Testis (tissue), 3 donors: Measurements from ENCODE around the gene TBC1D5. TPM values are rescaled to one million over a fixed set of nuclear protein-coding genes. Genes with fewer than 3 reads are reported as not detected.
A peak's percentile ranks its signal among the peaks of the same experiment; 100 is the strongest.

Source experiments
- DNase-seq: peaks from one replicate; pipeline ENCODE4 v3.0.0-alpha.2; 2019
- H3K27ac ChIP-seq, 2 donors: fragments of 200-600 bp; sonication (generic); one replicate each; pipeline ENCODE4 v1.5.1; 2019
- H3K27me3 ChIP-seq: fragments of 200-600 bp; sonication (generic); one replicate; pipeline ENCODE4 v1.5.1; 2019
- H3K36me3 ChIP-seq: fragments of 200-600 bp; sonication (generic); one replicate; pipeline ENCODE4 v1.5.1; 2017; ENCODE audit warnings: low read depth; ENCODE audit errors: missing control alignments
- H3K4me1 ChIP-seq: fragments of 200-600 bp; sonication (generic); one replicate; pipeline ENCODE4 v1.5.1; 2019
- H3K4me3 ChIP-seq, 2 donors: fragments of 200-600 bp; sonication (generic); one replicate each; pipeline ENCODE4 v1.5.1; 2017 to 2019
- H3K9me3 ChIP-seq: fragments of 200-600 bp; sonication (generic); one replicate; pipeline ENCODE4 v1.5.1; 2017
- CTCF ChIP-seq, 3 experiments: fragments of 450-650 bp in 2 of 3; fragments of 200-600 bp in 1 of 3; sonication (generic) in 1 of 3; IDR thresholded peaks; one replicate each; pipeline ENCODE4 v1.5.1; 2016 to 2019; ENCODE audit warnings: antibody characterized with exemption in 3 of 3, mild to moderate bottlenecking in 2 of 3, moderate library complexity in 1 of 3
- POLR2A ChIP-seq: fragments of 450-650 bp; IDR thresholded peaks from one replicate; pipeline ENCODE4 v1.6.1; 2017; ENCODE audit warnings: antibody characterized with exemption, mild to moderate bottlenecking, moderate library complexity
- WGBS, 2 donors: methylation state at CpG; one replicate each; pipeline ENCODE4 v1.1.5; 2018; 5-methylcytosine and 5-hydroxymethylcytosine counted together
- intact Hi-C: fragments of 100-400 bp; cut with DNase I; formaldehyde crosslinking; loops from one replicate; pipeline ENCODE4 v1.15.1; 2023; ENCODE audit warnings: low total_unique reads
- polyA plus RNA-seq: library from polyadenylated mRNA; stranded (reverse); fragments of 350-450 nt; fragmentation: Illumina TruSeq; extraction: RNeasy Lipid Tissue Mini Kit (QIAGEN cat#74804); gene quantifications from one replicate; pipeline ENCODE4 v1.2.3, GENCODE V29; 2014; ENCODE audit warnings: low read depth, low replicate concordance; ENCODE audit not compliant: insufficient read depth
- total RNA-seq, 2 donors: library from RNA; depleted of rRNA; stranded (reverse); fragments of >200 nt; gene quantifications; one replicate each; pipeline ENCODE4 v1.2.3, GENCODE V29; 2016

Gene TBC1D5
- total and polyA plus RNA-seq, 3 donors from 2014 or later: 47.8 to 98.1 (median 95.4) TPM

GRCh38 chr3:17160597-17160996 lies 581.8 kb downstream of the TBC1D5 start:
- intact Hi-C loops: no loop called here
- Histone ChIP-seq H3K9me3 (no peaks in the 10 kb centered on the region), H3K27me3 (no peaks in the 10 kb centered on the region), H3K4me1 (peaks cover 3% of the 10 kb centered on the region), H3K36me3 (no peaks in the 10 kb centered on the region), H3K27ac (no peak overlapping the region), H3K4me3 (no peak overlapping the region)
- 85 to 92% methylated on average over 4 of the region's 4 CpGs for WGBS, 2 donors
- TF ChIP-seq CTCF (IDR thresholded peaks at IDR 0.05) (no peak), POLR2A (no peak)
- DNase-seq: no peak

DNA sequence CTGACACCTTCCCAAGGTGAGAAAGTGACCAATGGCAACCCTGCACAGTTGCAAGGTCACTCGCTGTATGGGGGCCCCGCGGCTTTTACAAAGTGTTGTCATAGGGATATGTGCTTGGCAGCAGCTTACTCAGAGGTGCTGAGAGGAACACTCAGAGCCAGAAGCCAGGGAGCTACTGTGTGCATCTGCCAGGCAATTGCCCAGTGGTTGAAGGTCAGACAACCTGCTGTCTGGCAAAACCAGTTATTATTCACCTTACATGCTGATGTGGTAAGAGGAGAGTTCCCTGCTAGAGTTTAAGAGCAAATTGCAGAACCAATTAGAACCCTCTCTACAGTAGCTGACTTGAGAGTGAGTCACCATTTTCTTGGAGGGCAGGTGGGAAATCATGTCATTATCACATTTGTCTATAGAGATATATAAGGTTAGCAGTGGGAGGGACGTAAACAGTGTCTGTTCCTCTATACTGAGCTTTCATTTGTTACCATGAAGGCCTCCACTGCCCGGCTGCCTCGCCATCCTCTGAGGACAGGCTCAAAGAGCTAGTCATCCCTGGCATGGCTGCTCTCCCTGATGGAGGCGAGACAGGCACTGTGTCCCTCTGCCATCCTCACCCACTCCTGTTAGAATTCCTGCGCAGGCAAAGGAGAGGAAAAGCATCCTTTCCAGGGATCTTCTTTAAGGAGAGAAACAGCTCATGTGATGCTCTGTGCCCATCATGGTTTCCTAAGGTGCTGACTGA lies 583.3 kb downstream of the TBC1D5 start:
- no peaks in the 10 kb centered on the region for H3K27me3 ChIP-seq
- intact Hi-C loops: no loop called here
- H3K9me3 ChIP-seq: no peaks in the 10 kb centered on the region
- H3K4me3 ChIP-seq: no peak overlapping the region
- H3K27ac ChIP-seq: no peak overlapping the region
- no peak for DNase-seq
- no peaks in the 10 kb centered on the region for H3K36me3 ChIP-seq
- H3K4me1 ChIP-seq: peaks cover 3% of the 10 kb centered on the region
- no peak for TF ChIP-seq POLR2A
- TF ChIP-seq CTCF (IDR thresholded peaks at IDR 0.05): no peak
- WGBS, 2 donors: 88 to 92% methylated on average over 6 to 8 of the region's 8 CpGs

- peak; percentile 6 for DNase-seq
- intact Hi-C loops: no loop called here
- WGBS, 2 donors: 45 to 66% methylated on average over 2 of the region's 2 CpGs
- H3K9me3 ChIP-seq: no peaks in the 10 kb centered on the region
- no peak overlapping the region for H3K4me3 ChIP-seq
- H3K4me1 ChIP-seq: peaks cover 3% of the 10 kb centered on the region
- no peaks in the 10 kb centered on the region for H3K27me3 ChIP-seq
- no peak overlapping the region for H3K27ac ChIP-seq
- TF ChIP-seq CTCF (IDR thresholded peaks at IDR 0.05) (no peak), POLR2A (no peak)
- no peaks in the 10 kb centered on the region for H3K36me3 ChIP-seq
These were observed 584.7 kb downstream of the TBC1D5 start for GRCh38 chr3:17157713-17158112.

- TF ChIP-seq CTCF (IDR thresholded peaks at IDR 0.05): no peak
- no peak for TF ChIP-seq POLR2A
- Histone ChIP-seq H3K4me1 (peaks cover 3% of the 10 kb centered on the region), H3K36me3 (no peaks in the 10 kb centered on the region), H3K9me3 (no peaks in the 10 kb centered on the region), H3K4me3 (no peak overlapping the region), H3K27ac (no peak overlapping the region), H3K27me3 (no peaks in the 10 kb centered on the region)
- no peak for DNase-seq
- 95 to 96% methylated on average over 10 of the region's 10 CpGs for WGBS, 2 donors
- intact Hi-C loops: no loop called here
These were observed 585.6 kb downstream of the TBC1D5 start for GRCh38 chr3:17156864-17157263.

DNA sequence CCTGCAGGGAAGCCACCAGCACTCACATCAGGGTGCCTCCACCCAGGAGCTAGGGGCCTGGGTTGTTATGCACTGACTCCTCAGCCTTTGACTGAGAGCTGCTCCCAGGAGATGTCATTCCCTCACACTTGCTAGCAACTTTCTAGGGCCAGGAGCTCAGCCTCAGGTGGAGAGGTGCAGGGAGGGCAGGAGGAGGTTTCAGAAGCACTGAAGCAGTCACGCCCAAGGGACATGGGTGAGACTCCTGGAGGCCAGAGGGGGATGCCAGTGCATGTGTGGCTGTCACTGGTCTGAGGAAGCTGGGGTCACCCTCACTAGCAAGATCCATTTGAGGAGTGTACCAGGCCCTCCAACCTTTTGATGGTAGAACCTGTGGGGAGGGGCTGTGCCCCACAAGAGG lies 586.5 kb downstream of the TBC1D5 start:
- 100% methylated on average over 1 of the region's 1 CpG for WGBS, 2 donors
- H3K4me3 ChIP-seq: no peak overlapping the region
- H3K27ac ChIP-seq: no peak overlapping the region
- intact Hi-C loops: no loop called here
- H3K4me1 ChIP-seq: peaks cover 3% of the 10 kb centered on the region
- no peaks in the 10 kb centered on the region for H3K27me3 ChIP-seq
- H3K9me3 ChIP-seq: no peaks in the 10 kb centered on the region
- TF ChIP-seq CTCF (IDR thresholded peaks at IDR 0.05) (no peak), POLR2A (no peak)
- no peaks in the 10 kb centered on the region for H3K36me3 ChIP-seq
- DNase-seq: no peak
